H1 (cell line): ENCODE data around the gene NDUFA3. TPM values are rescaled to one million over a fixed set of nuclear protein-coding genes. Genes with fewer than 3 reads are reported as not detected.

Experiments used
- CEBPB ChIP-seq: IDR thresholded peaks from 2 replicates; pipeline ENCODE4 v1.6.1; 2012; ENCODE audit warnings: low read depth, low read length
- CHD7 ChIP-seq: fragments of 300-600 bp; sonication (generic); IDR thresholded peaks from 2 replicates; pipeline ENCODE4 v1.7.1; 2012; ENCODE audit warnings: low read length, moderate library complexity, mild to moderate bottlenecking, inconsistent platforms; ENCODE audit not compliant: insufficient replicate concordance
- HDAC2 ChIP-seq, 2 experiments: fragments of 300-600 bp in 1 of 2; sonication (generic) in 1 of 2; IDR thresholded peaks; 2 replicates each; pipeline ENCODE4 v1.6.1; 2011 to 2012; ENCODE audit warnings: low read depth in 2 of 2, low read length in 2 of 2, mild to moderate bottlenecking in 2 of 2, moderate library complexity in 2 of 2, borderline replicate concordance in 1 of 2, inconsistent platforms in 1 of 2
- JUN ChIP-seq: IDR thresholded peaks from 2 replicates; pipeline ENCODE4 v1.6.1; 2011; ENCODE audit warnings: low read depth, mild to moderate bottlenecking, improper control_type of control experiment, low read length
- KDM1A ChIP-seq: fragments of 200-600, 300-600 bp; sonication (generic); IDR thresholded peaks from 2 replicates; pipeline ENCODE4 v1.7.1; 2016; ENCODE audit warnings: mild to moderate bottlenecking, low read length, borderline replicate concordance
- MAX ChIP-seq: IDR thresholded peaks from 2 replicates; pipeline ENCODE4 v1.6.1; 2012; ENCODE audit warnings: inconsistent platforms
- POU5F1 ChIP-seq: IDR thresholded peaks from 2 replicates; pipeline ENCODE4 v1.6.1; 2011; ENCODE audit warnings: low read depth, mild to moderate bottlenecking, low read length, moderate library complexity
- RAD21 ChIP-seq, 2 experiments: IDR thresholded peaks in 1 of 2; conservative IDR thresholded peaks in 1 of 2; 2 replicates each; pipeline ENCODE4 v1.6.1; 2011; ENCODE audit warnings: low read depth in 2 of 2, low read length in 2 of 2, improper control_type of control experiment in 1 of 2, inconsistent platforms in 1 of 2, mild to moderate bottlenecking in 1 of 2, moderate library complexity in 1 of 2
- RNF2 ChIP-seq: fragments of 200-900, 300-1000 bp; sonication (generic); IDR thresholded peaks from 2 replicates; pipeline ENCODE4 v1.7.1; 2016; ENCODE audit warnings: borderline replicate concordance, low read depth, mild to moderate bottlenecking, antibody characterized with exemption, low read length; ENCODE audit not compliant: poor library complexity, severe bottlenecking; ENCODE audit errors: missing control alignments
- SUZ12 ChIP-seq: fragments of 200-600 bp; sonication (generic); IDR thresholded peaks from 2 replicates; pipeline ENCODE4 v1.6.1; 2012; ENCODE audit warnings: mild to moderate bottlenecking, inconsistent platforms, low read length, moderate library complexity, mixed read lengths
- TBP ChIP-seq: IDR thresholded peaks from 2 replicates; pipeline ENCODE4 v1.6.1; 2011; ENCODE audit warnings: low read depth, low read length, improper control_type of control experiment
- polyA plus RNA-seq, 7 experiments: library from polyadenylated mRNA; depleted of rRNA in 3 of 7; stranded (reverse) in 5 of 7; unstranded in 2 of 7; fragments of >200 nt in 5 of 7; fragments of 200-250 nt in 2 of 7; gene quantifications; 1 replicate in 5 of 7; 2 replicates in 1 of 7; 4 replicates in 1 of 7; pipeline versions ENCODE4 v1.2.1 to v1.2.3, GENCODE V29; 2011 to 2013; ENCODE audit warnings: missing spikeins in 2 of 7, mixed read lengths in 2 of 7
- total RNA-seq: library from RNA; stranded (reverse); fragmentation: NEBNext Ultra II Directional; extraction: Animal tissue kit (Norgen Biotek cat#: 25700); gene quantifications from 2 replicates; pipeline ENCODE4 v1.2.1, GENCODE V29; 2021

Gene NDUFA3
- total and polyA plus RNA-seq, 2 of the 8 experiments (the other 6 are each of a cell fraction or from before 2014, with no cell fraction given) = 175 to 208 TPM

- TF ChIP-seq CHD7 (no peak), SUZ12 (no peak), CEBPB (no peak), KDM1A (no peak), RAD21 (IDR thresholded peaks at IDR 0.05 in 1 of 2, conservative IDR thresholded peaks at IDR 0.05 in 1 of 2; ENCODE audit: low read depth in 2 of 2, low read length in 2 of 2) (no peak), POU5F1 (no peak), HDAC2 (IDR thresholded peaks at IDR 0.05; ENCODE audit: borderline replicate concordance in 1 of 2, low read depth in 2 of 2, low read length in 2 of 2) (no peak), JUN (no peak), RNF2 (no peak), MAX (no peak), TBP (no peak)
These were observed 27.0 kb downstream of the NDUFA3 start (continued) for GRCh38 chr19:54129617-54129996.
